ENCODE results near the gene E2F8.
A peak's percentile ranks its signal among the peaks of the same experiment; 100 is the strongest.

The E2F8 gene

DNA sequence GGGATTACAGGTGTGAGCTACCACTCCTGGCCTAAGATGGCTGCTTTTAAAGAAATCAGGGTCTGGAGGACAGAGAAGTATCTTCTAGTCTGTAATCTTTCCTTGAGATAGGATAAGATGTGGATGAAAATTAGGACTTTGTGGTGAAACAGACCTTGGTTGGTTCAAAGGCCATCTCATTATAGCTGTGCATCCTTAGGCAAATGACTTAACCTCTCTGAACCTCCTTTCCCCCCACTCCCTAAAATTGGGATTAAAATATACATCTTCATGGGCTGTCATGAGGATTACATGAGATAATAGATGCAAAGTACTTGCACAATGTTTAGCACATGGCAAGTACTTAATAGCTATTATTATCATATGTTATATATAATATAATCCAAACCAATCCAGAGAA lies 10.8 kb upstream of the E2F8 start:
- DNase-seq: no peak

GRCh38 chr11:19246816-19247215 lies 6.1 kb upstream of the E2F8 start:
- DNase-seq: no peak

GRCh38 chr11:19245351-19245750 lies 4.6 kb upstream of the E2F8 start:
- no peak for DNase-seq

GRCh38 chr11:19244621-19245020 lies 3.9 kb upstream of the E2F8 start:
- no peak for DNase-seq

DNA sequence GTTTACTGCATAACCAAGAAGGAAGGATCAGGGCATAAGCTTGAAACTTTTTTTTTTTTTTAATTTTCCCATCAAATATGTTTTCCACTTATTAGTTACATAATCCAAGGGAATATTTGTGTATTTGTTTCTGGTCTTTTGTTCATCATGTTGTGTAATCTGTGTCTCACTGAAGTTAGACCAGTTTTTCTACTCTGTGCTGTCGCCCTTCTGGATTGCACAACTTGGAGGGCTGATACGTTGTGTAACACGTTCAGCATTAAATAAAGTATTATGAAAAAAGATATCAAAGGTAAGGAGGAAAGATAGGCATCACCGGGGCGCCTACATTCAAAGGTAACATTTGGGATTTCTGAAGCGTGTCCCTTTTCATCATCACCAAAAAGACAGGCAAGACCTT lies 3.3 kb upstream of the E2F8 start:
- DNase-seq: no peak

GRCh38 chr11:19243613-19244012 lies 2.9 kb upstream of the E2F8 start:
- DNase-seq: no peak

- no peak for DNase-seq
Observed at GRCh38 chr11:19243143-19243542, 2.4 kb upstream of the E2F8 start.

GRCh38 chr11:19242179-19242932 lies 1.6 kb upstream of the E2F8 start:
- DNase-seq: no peak

DNA sequence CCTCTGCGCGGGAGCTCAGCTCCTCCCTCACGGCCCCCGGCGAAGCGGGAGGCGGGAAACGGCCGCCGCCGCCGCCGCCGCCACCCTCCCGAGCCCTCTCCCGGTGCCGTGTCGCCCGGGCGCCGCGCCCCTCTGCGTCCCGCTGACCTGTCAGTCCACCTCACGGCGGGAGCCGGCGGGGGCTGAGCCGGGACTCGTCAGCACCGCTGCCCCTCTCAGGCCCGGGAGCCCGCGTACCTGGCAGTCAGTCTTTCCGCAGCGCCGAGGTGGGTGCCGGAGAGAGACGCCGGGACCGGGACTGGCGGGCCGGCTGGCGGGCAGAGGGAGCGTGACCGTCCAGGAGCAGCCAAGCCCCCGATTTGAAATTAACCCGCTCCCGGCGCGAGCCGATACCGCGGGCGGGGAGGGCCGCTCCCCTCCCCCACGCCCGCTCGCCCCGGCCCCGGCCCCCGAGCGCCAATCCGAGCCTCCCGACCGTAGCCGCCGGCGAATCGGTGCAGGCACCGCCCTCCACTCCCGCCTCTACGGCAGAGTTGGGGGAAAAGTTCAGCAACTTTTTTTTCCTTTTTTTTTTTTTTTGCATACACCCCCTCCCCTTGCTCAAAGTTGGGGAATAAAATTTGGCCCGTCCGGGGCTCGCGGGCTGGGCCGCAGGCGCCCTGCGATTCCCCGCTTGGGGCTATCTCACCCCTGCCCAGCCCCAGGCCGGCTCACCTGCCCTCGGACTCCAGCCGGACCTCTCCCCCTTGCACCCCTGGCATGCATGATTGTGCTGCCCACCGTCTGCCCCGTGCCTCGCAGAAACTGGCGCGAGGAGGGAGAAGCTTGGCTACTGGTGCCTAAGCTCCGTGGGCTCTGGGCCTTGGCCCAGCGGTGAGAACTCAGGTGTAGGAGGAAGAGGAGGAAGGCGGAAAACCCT lies 774 bp upstream of the E2F8 start:
- no peak for DNase-seq

DNA sequence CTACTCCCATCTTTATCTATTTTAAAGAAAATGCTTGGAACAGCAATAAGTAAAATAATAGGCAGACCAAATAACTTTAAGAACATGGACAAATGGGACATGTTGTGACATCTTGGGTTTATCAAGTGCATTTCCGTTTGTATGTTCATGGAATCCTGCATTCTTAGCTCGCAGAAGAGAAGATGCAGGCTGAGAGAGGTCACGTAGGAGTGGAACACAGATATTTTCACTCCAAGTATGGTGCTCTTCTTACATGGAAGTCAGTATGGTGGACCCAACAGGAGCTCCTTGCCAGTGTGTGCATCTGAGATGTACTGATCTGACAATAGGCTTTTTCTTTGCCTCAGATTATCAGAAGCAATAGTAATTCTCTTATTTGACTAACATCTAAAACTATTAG lies 1.7 kb downstream of the E2F8 start:
- no peak for DNase-seq

DNA sequence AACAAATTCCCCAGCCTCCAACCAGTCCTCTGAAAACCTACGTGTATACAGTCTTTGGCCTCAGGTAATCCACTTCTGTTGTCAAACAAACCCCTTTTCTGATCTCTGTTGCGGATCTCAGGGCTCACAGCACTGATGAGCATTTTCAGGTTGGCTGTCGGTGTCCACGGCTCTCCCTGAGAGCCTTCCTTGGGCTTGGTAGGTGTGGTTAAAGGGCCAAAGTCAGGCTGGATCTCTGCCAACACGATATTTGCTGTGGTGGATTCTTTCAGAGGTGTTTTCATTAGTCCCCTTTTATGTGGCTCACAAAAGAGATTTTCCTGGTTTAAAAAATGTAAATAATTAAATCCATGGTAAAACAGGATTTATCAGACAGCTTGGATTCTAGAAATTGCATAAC lies 2.9 kb downstream of the E2F8 start:
- DNase-seq: no peak

GRCh38 chr11:19237381-19237780 lies 3.4 kb downstream of the E2F8 start:
- DNase-seq: no peak

- DNase-seq: no peak
Observed at GRCh38 chr11:19234231-19234817, 6.4 kb downstream of the E2F8 start.

GRCh38 chr11:19232910-19233503 lies 7.7 kb downstream of the E2F8 start:
- no peak for DNase-seq

- no peak for DNase-seq
Observed at GRCh38 chr11:19229671-19230070, 11.1 kb downstream of the E2F8 start.

DNA sequence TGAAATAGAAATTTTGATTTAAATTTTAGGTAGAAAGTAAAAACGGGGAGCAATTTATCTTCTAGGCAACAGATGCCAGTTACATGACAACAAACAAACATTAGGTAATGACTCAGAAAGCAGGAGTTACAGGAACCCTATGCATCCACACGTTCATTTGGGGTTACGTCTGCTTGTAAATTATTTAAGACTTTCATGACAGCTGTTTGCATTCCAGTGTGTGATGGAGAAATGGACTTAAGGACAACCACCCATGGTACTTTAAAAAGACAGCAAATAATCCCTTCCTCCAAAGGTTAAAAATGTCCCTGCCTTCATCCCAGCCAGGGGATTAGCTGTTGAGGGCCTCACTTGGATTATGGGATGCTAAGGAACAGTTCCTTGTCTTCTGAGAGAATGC lies 11.8 kb downstream of the E2F8 start:
- DNase-seq: no peak

GRCh38 chr11:19226378-19227195 lies 14.2 kb downstream of the E2F8 start:
- DNase-seq: no peak

- no peak for DNase-seq
Observed at GRCh38 chr11:19225581-19225980, 15.2 kb downstream of the E2F8 start.

DNA sequence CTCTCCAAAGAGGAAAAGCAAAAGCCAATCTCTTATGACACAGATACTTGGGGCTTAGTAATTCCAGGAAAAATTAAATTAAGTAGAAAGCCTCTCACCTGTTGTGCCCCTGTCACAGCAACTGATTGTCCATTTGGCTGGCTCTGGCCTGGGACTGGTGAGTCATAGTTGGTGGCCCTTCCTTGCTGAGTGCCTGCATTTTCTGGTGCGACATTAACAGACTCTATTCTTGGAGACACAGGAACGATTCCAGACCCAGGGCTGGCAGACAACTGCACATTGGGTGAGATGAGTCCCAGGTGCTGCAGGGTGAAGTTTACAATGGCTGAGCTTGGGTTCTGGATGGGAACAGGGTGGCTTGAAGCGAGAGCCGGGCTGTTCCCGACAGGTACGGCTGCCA lies 15.6 kb downstream of the E2F8 start:
- no peak for DNase-seq

DNA sequence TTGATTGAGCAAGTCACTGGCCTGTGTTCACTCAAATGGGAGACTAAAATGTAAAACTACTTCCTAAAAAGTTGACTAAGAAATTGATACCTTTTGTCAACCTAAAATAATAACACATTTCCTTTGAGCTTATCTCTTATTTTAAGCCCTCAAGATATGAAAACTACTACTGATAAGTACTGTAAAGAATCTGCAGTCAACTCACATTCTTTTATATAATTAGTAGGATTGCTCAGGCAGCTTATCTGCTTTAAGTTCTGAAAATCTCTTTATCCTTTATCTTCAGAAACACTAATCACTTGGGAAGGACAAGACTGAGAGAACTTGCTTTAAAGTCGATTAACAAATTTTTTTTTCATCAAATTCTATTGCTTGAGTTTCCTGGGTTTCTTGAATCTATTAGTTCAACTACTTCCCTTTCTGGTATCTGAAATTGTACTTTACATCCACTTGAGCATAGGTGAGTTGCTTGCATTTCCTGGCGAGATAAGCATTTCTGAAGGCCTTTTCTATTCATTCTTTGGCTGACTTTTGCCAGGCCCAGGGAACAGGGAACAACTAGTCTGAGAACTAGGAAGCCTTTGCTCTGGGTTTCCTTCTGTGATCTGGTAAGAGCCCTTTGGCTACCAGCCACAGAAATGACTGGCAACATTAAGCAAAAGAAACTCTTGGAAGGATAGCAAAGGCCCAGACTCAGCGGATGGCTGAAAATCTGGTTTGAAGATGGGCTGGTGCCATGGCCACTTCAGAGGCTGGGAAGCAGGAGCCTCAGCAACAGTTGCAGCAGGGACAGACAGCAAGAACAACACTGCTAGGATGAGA lies 19.6 kb downstream of the E2F8 start:
- DNase-seq: no peak

DNA sequence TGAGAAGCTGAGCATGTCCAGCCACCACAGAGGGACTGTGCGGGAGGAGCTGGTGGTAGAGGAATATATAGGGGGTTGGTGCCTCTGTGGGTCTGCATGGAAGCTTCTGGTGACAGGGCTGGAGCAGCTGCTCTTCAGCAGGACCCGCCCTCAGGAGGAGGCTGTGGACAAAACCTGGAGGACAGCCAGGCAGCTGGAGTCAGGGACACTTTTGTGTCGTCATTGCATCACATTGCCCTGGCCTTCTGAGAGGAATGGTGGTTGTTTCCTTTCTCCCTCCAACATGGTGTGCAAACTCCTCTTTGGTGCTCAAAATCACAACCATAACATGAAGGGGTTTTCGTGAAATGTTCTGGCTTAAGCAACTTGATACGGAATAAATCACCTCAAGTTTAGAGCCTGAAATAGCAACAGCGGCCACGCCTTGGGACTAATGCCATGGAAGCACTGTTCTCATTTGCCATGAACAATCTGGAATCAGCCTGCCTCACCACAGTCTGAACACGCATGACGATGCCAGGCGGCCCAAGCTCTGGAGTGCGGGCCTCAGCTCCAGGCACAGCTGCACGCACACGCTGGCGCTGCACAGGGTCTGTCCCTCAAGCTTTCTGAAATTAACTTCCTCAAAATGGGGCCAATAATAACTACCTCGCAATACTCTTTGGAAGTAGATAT lies 21.8 kb downstream of the E2F8 start:
- peak; percentile 21 for DNase-seq

All from NCI-H1092 treated with DMSO at 0.1 percent for 48 hours (cell line).